Parathyroid adenoma (tissue), 2 donors: ENCODE measurements around the gene PGBD5.

Experiments used
- H2AFZ ChIP-seq: fragments of 300-600 bp; sonication (generic); one replicate; pipeline ENCODE4 v1.7.0; 2017; ENCODE audit warnings: antibody characterized with exemption, mild to moderate bottlenecking
- H3K27ac ChIP-seq: fragments of 300-600 bp; sonication (generic); one replicate; pipeline ENCODE4 v1.7.0; 2017
- H3K27me3 ChIP-seq: fragments of 300-600 bp; sonication (generic); one replicate; pipeline ENCODE4 v1.7.0; 2017; ENCODE audit warnings: low read length; ENCODE audit not compliant: control insufficient read depth, insufficient read depth
- H3K36me3 ChIP-seq: fragments of 300-600 bp; sonication (generic); one replicate; pipeline ENCODE4 v1.7.0; 2017; ENCODE audit warnings: low read length; ENCODE audit not compliant: control insufficient read depth, insufficient read depth
- H3K4me1 ChIP-seq: fragments of 300-600 bp; sonication (generic); one replicate; pipeline ENCODE4 v1.7.0; 2017; ENCODE audit warnings: control low read depth
- H3K4me2 ChIP-seq: fragments of 300-600 bp; sonication (generic); one replicate; pipeline ENCODE4 v1.7.0; 2017; ENCODE audit warnings: low read length
- H3K4me3 ChIP-seq: fragments of 300-600 bp; sonication (generic); one replicate; pipeline ENCODE4 v1.7.0; 2017; ENCODE audit warnings: low read depth, low read length
- H3K79me2 ChIP-seq: fragments of 300-600 bp; sonication (generic); one replicate; pipeline ENCODE4 v1.7.0; 2017; ENCODE audit warnings: control low read depth
- H3K9ac ChIP-seq: fragments of 300-600 bp; sonication (generic); one replicate; pipeline ENCODE4 v1.7.0; 2017; ENCODE audit warnings: mild to moderate bottlenecking
- H3K9me3 ChIP-seq: fragments of 300-600 bp; sonication (generic); one replicate; pipeline ENCODE4 v1.7.0; 2017; ENCODE audit warnings: low read length; ENCODE audit not compliant: control insufficient read depth
- CTCF ChIP-seq: fragments of 300-600 bp; sonication (generic); IDR thresholded peaks from one replicate; pipeline ENCODE4 v1.7.0; 2017; ENCODE audit warnings: antibody characterized with exemption, mild to moderate bottlenecking
- donor health status: primary hyperparathyroidism.

PGBD5 gene

GRCh38 chr1:230464671-230465070 lies 38.5 kb upstream of the PGBD5 start:
- H3K4me2 ChIP-seq: no peak overlapping the region
- H3K79me2 ChIP-seq: no peaks in the 10 kb centered on the region
- no peak overlapping the region for H3K27ac ChIP-seq
- no peak for TF ChIP-seq CTCF
- H3K4me1 ChIP-seq: no peaks in the 10 kb centered on the region
- no peaks in the 10 kb centered on the region for H3K36me3 ChIP-seq
- H3K27me3 ChIP-seq: no peaks in the 10 kb centered on the region
- H2AFZ ChIP-seq: no peak overlapping the region
- H3K9ac ChIP-seq: no peak overlapping the region
- H3K9me3 ChIP-seq: no peaks in the 10 kb centered on the region
- H3K4me3 ChIP-seq: no peak overlapping the region

- no peak overlapping the region for H2AFZ ChIP-seq
These were observed 37.6 kb upstream of the PGBD5 start for GRCh38 chr1:230463760-230464159.

GRCh38 chr1:230463326-230463725 lies 37.2 kb upstream of the PGBD5 start:
- H2AFZ ChIP-seq: no peak overlapping the region
- no peaks in the 10 kb centered on the region for H3K9me3 ChIP-seq
- H3K27ac ChIP-seq: no peak overlapping the region
- H3K79me2 ChIP-seq: no peaks in the 10 kb centered on the region
- H3K9ac ChIP-seq: no peak overlapping the region
- H3K4me3 ChIP-seq: no peak overlapping the region
- H3K4me2 ChIP-seq: no peak overlapping the region
- H3K27me3 ChIP-seq: no peaks in the 10 kb centered on the region
- TF ChIP-seq CTCF: no peak
- no peaks in the 10 kb centered on the region for H3K4me1 ChIP-seq
- no peaks in the 10 kb centered on the region for H3K36me3 ChIP-seq

More at GRCh38 chr1:230463760-230464159, 37.6 kb upstream of the PGBD5 start:
- Histone ChIP-seq H3K36me3 (no peaks in the 10 kb centered on the region), H3K9me3 (no peaks in the 10 kb centered on the region), H3K4me3 (no peak overlapping the region), H3K9ac (no peak overlapping the region), H3K27me3 (no peaks in the 10 kb centered on the region), H3K79me2 (no peaks in the 10 kb centered on the region), H3K27ac (no peak overlapping the region), H3K4me2 (no peak overlapping the region), H3K4me1 (no peaks in the 10 kb centered on the region)
- TF ChIP-seq CTCF: no peak

GRCh38 chr1:230459465-230459864 lies 33.3 kb upstream of the PGBD5 start:
- no peaks in the 10 kb centered on the region for H3K27me3 ChIP-seq
- H3K4me1 ChIP-seq: no peaks in the 10 kb centered on the region
- H3K79me2 ChIP-seq: no peaks in the 10 kb centered on the region
- H3K36me3 ChIP-seq: no peaks in the 10 kb centered on the region
- no peak overlapping the region for H3K4me3 ChIP-seq
- TF ChIP-seq CTCF: no peak
- H2AFZ ChIP-seq: no peak overlapping the region
- H3K27ac ChIP-seq: no peak overlapping the region
- no peaks in the 10 kb centered on the region for H3K9me3 ChIP-seq
- no peak overlapping the region for H3K4me2 ChIP-seq
- no peak overlapping the region for H3K9ac ChIP-seq

GRCh38 chr1:230458509-230458908 lies 32.4 kb upstream of the PGBD5 start:
- H2AFZ ChIP-seq: no peak overlapping the region
- no peaks in the 10 kb centered on the region for H3K4me1 ChIP-seq
- no peaks in the 10 kb centered on the region for H3K36me3 ChIP-seq
- H3K9ac ChIP-seq: no peak overlapping the region
- H3K27me3 ChIP-seq: no peaks in the 10 kb centered on the region
- TF ChIP-seq CTCF: no peak
- H3K79me2 ChIP-seq: no peaks in the 10 kb centered on the region
- no peak overlapping the region for H3K27ac ChIP-seq
- no peak overlapping the region for H3K4me3 ChIP-seq
- H3K4me2 ChIP-seq: no peak overlapping the region
- H3K9me3 ChIP-seq: no peaks in the 10 kb centered on the region
